Keratinocyte (primary cell): ENCODE data around the gene CPA5. TPM values are rescaled to one million over a fixed set of nuclear protein-coding genes. Genes with fewer than 3 reads are reported as not detected.

Source experiments
- DNase-seq: peaks from one replicate; pipeline ENCODE4 v3.0.0-alpha.2; 2011; ENCODE audit warnings: low read depth, missing footprints, low spot score
- FAIRE-seq: peaks from 2 replicates; lab custom pipeline; 2011; peaks lifted over from hg19 to GRCh38; lab: Jason Lieb, UNC
- H2AFZ ChIP-seq: 2 replicates; pipeline ENCODE4 v1.6.0; 2012; ENCODE audit warnings: low read length, control low read depth, inconsistent platforms; ENCODE audit not compliant: control insufficient read depth
- H3K27ac ChIP-seq: 2 replicates; pipeline ENCODE4 v1.5.1; 2011; ENCODE audit warnings: low read length; ENCODE audit not compliant: control insufficient read depth, insufficient read depth
- H3K27me3 ChIP-seq: 3 replicates; pipeline ENCODE4 v1.6.0; 2011; ENCODE audit warnings: low read length; ENCODE audit not compliant: control insufficient read depth, insufficient read depth; ENCODE audit errors: extremely low read depth
- H3K36me3 ChIP-seq, 2 experiments: 2 replicates in 1 of 2; 3 replicates in 1 of 2; pipeline ENCODE4 v1.5.1; 2011; ENCODE audit warnings: low read length in 2 of 2, mild to moderate bottlenecking in 1 of 2; ENCODE audit not compliant: control insufficient read depth in 2 of 2, insufficient read depth in 2 of 2; ENCODE audit errors: extremely low read depth in 1 of 2
- H3K4me1 ChIP-seq: 3 replicates; pipeline ENCODE4 v1.5.1; 2011; ENCODE audit warnings: low read length; ENCODE audit not compliant: control insufficient read depth, insufficient read depth; ENCODE audit errors: extremely low read depth
- H3K4me2 ChIP-seq: 3 replicates; pipeline ENCODE4 v1.6.0; 2011; ENCODE audit warnings: low read depth, low read length; ENCODE audit not compliant: control insufficient read depth, insufficient read depth; ENCODE audit errors: extremely low read depth
- H3K4me3 ChIP-seq, 3 experiments: fragments of 200-600 bp in 1 of 3; sonication (generic) in 1 of 3; 2 replicates in 2 of 3; 3 replicates in 1 of 3; pipeline ENCODE4 v1.5.1; 2011 to 2016; ENCODE audit warnings: low read length in 3 of 3, mild to moderate bottlenecking in 3 of 3, control low read depth in 2 of 3, inconsistent platforms in 1 of 3, low read depth in 1 of 3, mixed read lengths in 1 of 3, mixed run types in 1 of 3, moderate library complexity in 1 of 3; ENCODE audit not compliant: control insufficient read depth in 2 of 3, insufficient read depth in 2 of 3; ENCODE audit errors: extremely low read depth in 1 of 3
- H3K79me2 ChIP-seq: 2 replicates; pipeline ENCODE4 v1.6.0; 2012; ENCODE audit warnings: low read length; ENCODE audit not compliant: control insufficient read depth, insufficient read depth
- H3K9ac ChIP-seq: 3 replicates; pipeline ENCODE4 v1.6.0; 2011; ENCODE audit warnings: low read length; ENCODE audit not compliant: control insufficient read depth, insufficient read depth; ENCODE audit errors: extremely low read depth
- H3K9me1 ChIP-seq: 3 replicates; pipeline ENCODE4 v1.6.0; 2011; ENCODE audit warnings: low read length; ENCODE audit not compliant: control insufficient read depth, insufficient read depth; ENCODE audit errors: extremely low read depth
- H3K9me3 ChIP-seq: 2 replicates; pipeline ENCODE4 v1.5.1; 2012; ENCODE audit warnings: low read depth, low read length; ENCODE audit not compliant: control insufficient read depth
- H4K20me1 ChIP-seq: 3 replicates; pipeline ENCODE4 v1.6.0; 2011; ENCODE audit warnings: low read length; ENCODE audit not compliant: control insufficient read depth, insufficient read depth; ENCODE audit errors: extremely low read depth
- CTCF ChIP-seq, 3 experiments: IDR thresholded peaks in 1 of 3; conservative IDR thresholded peaks in 1 of 3; optimal IDR thresholded peaks in 1 of 3; 2 replicates in 2 of 3; 3 replicates in 1 of 3; pipeline versions ENCODE3 to v1.5.1; 2011; ENCODE audit warnings: low read length in 3 of 3, mild to moderate bottlenecking in 3 of 3, moderate library complexity in 2 of 3, control low read depth in 1 of 3, inconsistent platforms in 1 of 3; ENCODE audit not compliant: insufficient read depth in 2 of 3; ENCODE audit errors: extremely low read depth in 1 of 3
- EZH2 ChIP-seq: IDR thresholded peaks from one replicate; pipeline ENCODE4 v1.6.1; 2012; ENCODE audit warnings: inconsistent platforms, mild to moderate bottlenecking, low read length, moderate library complexity
- dilution Hi-C: fragments of 300-500 bp; cut with MboI; formaldehyde crosslinking; loops from one replicate; pipeline ENCODE4 v1.7.0; 2020; ENCODE audit warnings: low sequenced_read_pairs; ENCODE audit not compliant: extremely low pct_ligation_motif_present
- polyA plus RNA-seq, 5 experiments: library from polyadenylated mRNA; depleted of rRNA in 3 of 5; stranded (reverse) in 3 of 5; stranded (forward) in 1 of 5; unstranded in 1 of 5; fragments of >200 nt; gene quantifications; 1 replicate in 1 of 5; 2 replicates in 3 of 5; 3 replicates in 1 of 5; pipeline versions ENCODE4 v1.2.1 to v1.2.3, GENCODE V29; 2011 to 2012; ENCODE audit warnings: missing spikeins in 2 of 5, low read depth in 1 of 5, low replicate concordance in 1 of 5

Gene CPA5
- polyA plus RNA-seq, 1 donor (not counting 4 experiments of a cell fraction or from before 2014, with no cell fraction given) = 0.24 TPM

DNA sequence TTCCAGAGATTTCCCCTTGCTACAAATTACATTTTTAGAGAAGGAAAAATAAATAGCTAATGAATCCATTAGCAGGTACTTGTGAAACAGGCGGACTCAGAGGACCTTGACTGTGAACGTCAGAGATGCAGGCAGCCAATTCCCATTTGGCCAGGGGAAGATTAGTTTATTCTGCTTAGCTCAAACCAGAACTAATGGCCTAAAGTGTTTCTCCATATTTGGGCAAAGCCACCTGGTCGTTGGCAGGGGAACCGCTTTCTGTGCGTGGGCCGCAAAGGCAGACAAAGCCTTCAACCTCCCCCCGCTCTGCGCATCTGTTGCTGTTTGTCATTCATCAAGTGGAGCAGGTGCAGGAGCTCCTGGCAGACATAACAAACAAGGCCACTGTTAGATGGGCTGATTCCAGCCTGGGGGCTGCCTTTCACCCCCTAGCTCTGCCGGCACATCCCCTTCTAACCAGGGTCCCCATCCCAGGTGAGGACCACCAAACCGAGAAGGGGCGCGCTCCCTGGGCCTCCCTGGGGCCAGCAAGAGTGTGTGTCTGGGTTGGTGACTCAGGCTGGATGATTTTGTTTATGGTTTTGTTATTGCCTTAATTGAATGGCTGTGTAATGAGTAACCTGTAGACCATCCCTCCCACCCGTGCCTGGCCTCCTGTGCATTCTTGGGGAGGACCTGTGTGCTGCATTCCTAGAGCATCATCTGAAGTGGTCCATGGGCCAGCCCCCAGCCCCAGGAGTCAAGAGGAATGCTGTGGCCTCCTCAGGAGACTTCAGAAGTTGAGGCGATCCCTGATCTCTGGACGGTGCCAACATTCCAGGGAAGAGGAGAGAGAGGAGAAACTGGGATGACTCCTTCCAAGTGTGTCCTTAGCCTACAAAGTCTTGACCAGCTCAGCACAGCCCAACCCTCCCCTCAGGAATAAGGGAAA lies 21.2 kb downstream of the CPA5 start:
- DNase-seq = no peak
- no peak for FAIRE-seq
- Histone ChIP-seq H3K27ac (no peak overlapping the region), H2AFZ (no peak overlapping the region), H3K9ac (no peak overlapping the region), H3K9me1 (no peaks in the 10 kb centered on the region), H3K9me3 (no peaks in the 10 kb centered on the region), H3K36me3 (no peaks in the 10 kb centered on the region), H3K4me1 (peaks cover 47% of the 10 kb centered on the region), H3K4me2 (no peak overlapping the region), H4K20me1 (no peaks in the 10 kb centered on the region), H3K27me3 (no peaks in the 10 kb centered on the region), H3K79me2 (no peaks in the 10 kb centered on the region), H3K4me3 (no peak overlapping the region)
- no peak for TF ChIP-seq EZH2
- TF ChIP-seq CTCF (optimal IDR thresholded peaks at IDR 0.05 in 1 of 3, IDR thresholded peaks at IDR 0.05 in 1 of 3, conservative IDR thresholded peaks at IDR 0.05 in 1 of 3; ENCODE audit: extremely low read depth in 1 of 3, insufficient read depth in 2 of 3, low read length in 3 of 3) = no peak
- dilution Hi-C loops = no loop called here

DNA sequence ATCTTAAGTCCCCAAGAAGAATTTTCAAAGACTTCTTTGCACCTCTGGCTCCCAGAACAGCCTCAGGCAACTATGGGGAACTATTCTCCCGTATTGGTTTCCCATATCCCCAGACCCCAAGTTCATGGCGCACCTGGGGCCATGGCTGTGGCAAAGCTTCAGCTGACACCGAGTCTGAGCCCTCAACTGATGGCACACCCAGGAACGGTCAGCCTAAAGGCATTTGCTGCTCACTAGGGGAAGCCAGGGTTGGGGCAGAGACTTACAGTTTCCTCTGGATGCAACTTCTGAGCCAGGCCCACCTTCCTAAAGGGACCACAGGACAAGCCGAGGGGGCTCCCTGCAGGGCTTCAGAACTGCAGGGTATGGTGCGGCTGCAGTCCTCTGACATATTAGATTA lies 21.9 kb downstream of the CPA5 start:
- Histone ChIP-seq H3K4me2 (no peak overlapping the region), H3K27ac (no peak overlapping the region), H3K4me1 (peaks cover 53% of the 10 kb centered on the region), H2AFZ (no peak overlapping the region), H3K36me3 (no peaks in the 10 kb centered on the region), H3K27me3 (no peaks in the 10 kb centered on the region), H4K20me1 (no peaks in the 10 kb centered on the region), H3K4me3 (no peak overlapping the region), H3K9me3 (no peaks in the 10 kb centered on the region), H3K9ac (no peak overlapping the region), H3K79me2 (no peaks in the 10 kb centered on the region), H3K9me1 (no peaks in the 10 kb centered on the region)
- dilution Hi-C loops = no loop called here
- TF ChIP-seq EZH2 = no peak
- no peak for TF ChIP-seq CTCF (optimal IDR thresholded peaks at IDR 0.05 in 1 of 3, IDR thresholded peaks at IDR 0.05 in 1 of 3, conservative IDR thresholded peaks at IDR 0.05 in 1 of 3; ENCODE audit: extremely low read depth in 1 of 3, insufficient read depth in 2 of 3, low read length in 3 of 3)
- no peak for DNase-seq
- FAIRE-seq = no peak
